HG03280 (cell line): ENCODE results near the gene ABCD1.
"Not testable (repeated sequence)": the region's sequence is repeated elsewhere in the genome, so short reads cannot be mapped to it uniquely, and the experiment has no call there.

Experiments used
- ATAC-seq: cut with Tn5 transposase; IDR thresholded peaks from one replicate; pipeline ENCODE4 v1.9.1; 2021; ENCODE audit warnings: mild to moderate bottlenecking, moderate library complexity; ENCODE audit not compliant: unreplicated experiment

ABCD1 gene

DNA sequence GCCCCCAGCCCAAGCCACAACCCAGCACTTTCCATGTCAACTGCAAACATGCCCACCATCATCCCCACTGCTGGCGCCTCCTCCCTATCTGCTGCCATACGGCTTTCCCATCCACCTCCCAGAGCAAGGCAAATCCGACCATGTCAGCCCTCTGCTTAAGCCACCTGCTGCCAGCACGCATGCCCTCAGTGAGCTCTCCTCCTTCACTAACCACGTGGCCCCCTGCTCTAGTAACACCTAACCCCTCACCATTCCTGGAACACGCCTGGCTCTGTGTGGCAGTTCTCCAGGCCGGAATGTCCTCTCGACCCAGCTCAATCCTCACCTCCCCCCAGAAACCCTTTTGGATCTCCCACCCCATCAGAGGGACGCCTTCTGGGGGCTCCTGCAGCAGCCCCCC lies 17.9 kb upstream of the ABCD1 start:
- no peak for ATAC-seq

DNA sequence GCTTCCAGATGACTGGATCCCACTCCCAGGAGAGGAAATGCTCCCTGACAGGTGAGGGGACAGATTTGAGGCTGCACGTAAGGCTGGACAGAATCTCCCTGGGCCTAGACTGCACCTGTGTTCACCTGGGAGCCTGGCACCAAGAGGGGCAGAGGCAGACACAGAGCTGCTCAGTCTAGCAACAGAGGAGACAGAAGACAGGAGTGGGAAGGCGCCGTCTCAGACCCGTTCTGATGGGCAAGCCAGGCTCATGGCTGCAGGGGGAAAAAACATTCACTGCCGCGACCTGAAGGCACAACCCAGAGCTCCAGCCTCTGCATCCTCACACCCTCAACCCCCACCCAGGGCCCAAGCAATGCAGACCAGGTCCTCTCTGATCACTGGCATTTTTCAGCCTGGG lies 17.2 kb upstream of the ABCD1 start:
- no peak for ATAC-seq

DNA sequence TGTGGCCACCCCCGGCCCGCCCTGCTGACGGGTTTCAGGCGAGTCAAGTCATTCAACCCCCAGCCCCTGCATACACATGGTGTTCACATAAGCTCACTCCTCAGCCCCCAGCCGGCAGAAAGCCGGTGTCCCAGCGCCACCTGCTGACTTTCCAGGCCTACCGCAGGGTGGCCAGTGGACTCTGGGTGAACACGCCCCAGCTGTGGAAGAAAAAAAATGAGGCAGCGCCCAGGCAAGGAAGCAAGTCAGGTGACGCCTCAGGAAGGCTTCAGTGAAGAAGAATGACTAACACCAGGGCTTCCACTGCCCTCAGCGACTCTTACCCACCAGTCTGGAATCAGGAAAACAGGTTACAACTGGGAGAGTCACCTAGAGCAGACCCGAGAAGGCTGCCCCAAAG lies 16.2 kb upstream of the ABCD1 start:
- ATAC-seq = no peak

DNA sequence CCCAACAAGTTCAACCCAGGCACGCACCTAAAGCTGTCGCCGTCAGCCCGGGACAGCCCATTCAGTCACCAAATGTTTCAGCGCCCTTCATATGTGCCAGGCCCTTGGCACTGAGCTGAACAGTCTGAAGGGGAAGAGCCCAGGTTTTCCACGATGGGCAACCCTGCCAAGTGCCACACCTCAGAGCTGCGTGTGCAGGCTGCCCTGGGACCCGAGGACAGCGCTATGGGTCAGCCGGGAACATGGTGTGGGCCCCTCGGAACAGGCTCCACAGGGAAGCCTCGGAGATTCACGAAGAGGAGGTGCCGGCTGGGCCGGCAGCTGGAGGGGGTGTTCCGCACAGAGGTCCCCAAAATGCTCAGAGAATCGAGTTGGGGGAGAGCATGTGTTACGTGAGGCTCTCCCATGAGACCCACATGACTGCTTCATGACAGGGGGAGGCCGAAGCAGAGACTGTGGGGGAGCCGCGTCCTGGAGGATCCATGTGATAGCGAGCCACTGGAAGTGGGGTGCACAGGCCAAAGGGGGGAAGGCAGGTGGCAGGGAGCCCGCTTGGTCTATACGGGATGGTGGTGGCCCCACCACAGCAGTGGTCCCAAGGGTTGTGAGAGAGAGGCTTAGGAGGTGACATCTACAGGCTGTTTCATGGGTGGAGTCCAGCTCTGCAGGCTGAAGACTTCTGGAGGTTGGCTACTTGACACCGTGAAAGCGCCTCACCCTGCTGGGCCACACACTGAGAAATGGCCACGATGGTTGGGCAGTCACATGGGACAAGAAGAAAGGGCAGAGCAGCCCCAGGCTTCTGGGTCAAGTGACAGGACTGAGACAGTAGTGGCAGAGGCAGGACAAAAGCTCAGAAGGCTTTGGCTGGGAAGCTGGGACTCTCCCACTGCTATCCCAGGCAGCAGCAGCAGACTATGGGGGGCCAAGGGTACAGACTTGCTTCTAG lies 14.7 kb upstream of the ABCD1 start:
- ATAC-seq = no peak

DNA sequence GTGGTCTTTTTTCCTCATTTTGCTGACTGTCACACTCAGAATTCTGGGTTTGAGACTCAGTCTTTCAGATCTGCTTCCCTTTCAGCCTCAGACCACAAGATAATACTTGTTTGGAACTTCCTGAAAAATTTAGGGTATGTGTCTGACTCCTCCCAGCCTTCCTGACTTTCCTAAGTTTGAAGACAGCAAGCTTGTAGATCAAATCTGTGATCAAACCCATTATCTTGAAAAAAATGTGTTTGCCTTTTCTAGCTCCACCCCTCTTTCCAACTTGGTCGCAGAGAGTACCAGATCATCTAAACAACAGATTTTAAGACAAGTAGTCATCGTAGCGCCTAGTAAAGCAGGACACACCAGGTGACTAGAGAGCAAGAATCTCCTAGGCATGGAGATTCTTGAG lies 10.4 kb upstream of the ABCD1 start:
- no peak for ATAC-seq

DNA sequence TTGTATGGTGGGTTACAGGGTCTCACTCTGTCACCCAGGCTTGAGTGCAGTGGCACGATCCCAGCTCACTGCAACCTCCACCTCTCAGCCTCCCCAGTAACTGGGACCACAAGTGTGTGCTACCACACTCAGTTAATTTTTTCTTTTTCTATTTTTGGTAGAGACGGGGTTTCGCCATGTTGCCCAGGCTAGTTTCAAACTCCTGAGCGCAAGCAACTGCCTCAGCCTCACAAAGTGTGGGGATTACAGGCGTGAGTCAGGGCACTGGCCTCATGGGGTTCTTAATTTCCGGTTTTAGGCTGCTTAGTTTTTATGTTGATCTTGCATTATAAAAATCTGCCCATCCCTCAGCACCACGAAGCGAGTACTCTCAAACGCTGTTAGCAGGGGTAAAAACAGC lies 7.2 kb upstream of the ABCD1 start:
- no peak for ATAC-seq

DNA sequence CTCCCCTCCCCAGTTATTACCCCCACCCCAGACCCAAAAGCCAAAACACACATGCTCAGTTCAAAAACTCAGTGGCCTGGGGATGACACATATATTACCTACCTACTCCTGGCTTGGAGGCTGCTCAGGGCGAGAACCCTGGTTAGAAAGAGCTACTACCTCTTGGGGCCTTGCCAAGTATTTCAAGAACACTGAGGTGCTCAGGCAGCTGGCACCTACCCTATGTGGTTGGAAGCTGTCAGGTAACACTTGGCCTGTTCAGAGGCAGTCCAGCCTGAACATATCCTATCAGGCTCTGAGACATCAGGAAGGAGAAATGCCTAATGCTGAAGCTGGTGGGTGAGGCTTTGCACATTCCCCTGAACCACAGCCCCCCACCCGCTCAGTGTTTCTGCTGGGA lies 5.4 kb upstream of the ABCD1 start:
- no peak for ATAC-seq

DNA sequence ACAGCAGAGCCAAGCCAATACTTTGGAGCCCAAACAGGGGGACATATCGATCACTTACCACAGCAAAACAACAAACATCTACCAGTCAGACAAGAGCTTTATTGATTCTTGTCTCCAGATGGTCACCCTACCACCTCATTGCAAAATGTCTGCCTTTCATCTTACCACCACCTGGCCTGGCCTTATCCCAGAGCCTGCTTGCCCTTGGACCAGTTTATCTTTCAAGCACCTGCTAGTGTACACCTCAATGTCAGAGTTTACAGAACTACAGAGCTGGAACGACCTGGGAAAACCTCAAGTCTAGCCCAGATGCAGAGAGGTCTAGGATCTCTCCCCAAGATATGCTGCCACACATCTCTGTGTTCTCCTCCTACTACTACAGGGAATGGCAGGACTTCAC lies 5.0 kb upstream of the ABCD1 start:
- no peak for ATAC-seq

DNA sequence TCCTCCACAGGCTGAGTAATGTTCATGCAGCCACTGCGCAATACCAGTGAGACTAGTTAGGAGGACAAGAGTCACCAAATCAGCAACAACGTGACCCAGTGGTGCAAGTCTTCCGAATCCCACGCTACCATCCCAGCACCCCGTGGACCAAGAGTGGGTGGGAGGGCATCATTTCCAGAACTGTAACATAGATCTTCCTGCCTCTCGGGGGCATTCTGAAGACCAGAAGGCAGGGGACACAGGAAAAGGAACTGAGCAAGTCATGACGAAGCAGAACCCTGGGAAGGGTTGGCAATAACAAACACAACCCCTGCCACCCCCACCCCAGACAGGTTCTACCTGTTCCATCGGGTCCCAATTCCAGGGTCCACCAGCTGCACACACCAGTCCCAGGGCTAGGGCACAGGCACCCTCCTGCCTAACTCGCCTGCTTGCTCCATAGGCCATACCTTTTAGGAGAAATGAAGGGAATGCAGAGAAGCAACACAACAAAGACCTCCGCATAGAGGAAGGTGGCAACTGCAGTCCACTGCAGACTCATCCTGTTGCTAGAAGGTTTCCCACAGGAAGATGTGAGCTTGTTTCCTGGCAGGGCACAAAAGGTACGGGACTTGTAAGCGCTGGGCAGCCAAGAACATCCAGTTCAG lies 1.8 kb upstream of the ABCD1 start:
- ATAC-seq = no peak

DNA sequence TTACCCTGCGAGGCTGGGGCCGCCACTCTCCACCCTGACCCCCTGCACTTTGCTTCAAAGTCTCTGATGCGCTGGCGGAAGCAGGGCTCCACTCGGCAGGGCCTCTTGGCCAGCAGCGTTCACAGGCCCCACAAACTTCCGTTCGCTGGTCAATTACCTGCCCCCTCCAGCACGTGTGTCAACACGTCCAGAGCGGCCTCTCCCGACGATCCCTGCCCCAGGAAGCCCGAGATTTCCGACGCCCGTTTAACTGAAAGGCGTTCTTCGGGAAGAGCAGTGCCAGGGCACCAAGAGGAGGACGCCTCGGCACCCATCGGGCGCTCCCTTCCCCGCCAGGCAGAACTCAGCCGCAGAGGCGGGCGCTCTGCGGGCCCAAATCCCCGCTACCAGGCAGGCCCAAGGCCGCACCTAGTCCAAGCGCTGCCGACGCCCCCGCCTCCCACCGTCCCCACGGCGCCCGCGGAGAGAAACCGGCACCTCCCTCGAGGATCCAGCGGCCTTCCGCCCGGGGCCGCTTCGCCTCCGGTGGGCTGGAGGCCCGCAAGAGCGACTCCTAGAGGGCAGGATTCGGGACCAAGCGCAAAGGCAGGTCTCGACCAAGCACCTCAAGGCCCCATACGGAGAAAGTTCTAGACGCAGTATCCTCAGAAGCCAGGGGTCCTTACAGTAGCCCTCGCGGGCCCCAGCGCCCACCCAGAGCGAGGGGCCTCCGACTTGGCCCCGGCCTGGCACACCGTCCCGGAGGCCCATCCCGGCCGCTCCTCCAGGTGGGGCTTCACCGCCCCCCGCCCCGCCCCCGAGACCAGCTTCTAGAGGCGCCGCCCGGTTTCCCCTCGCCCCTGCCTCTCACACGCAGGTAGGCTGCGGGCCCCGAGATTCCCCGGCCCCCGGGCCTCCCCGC lies 1.1 kb upstream of the ABCD1 start:
- ATAC-seq = peak; percentile 32

DNA sequence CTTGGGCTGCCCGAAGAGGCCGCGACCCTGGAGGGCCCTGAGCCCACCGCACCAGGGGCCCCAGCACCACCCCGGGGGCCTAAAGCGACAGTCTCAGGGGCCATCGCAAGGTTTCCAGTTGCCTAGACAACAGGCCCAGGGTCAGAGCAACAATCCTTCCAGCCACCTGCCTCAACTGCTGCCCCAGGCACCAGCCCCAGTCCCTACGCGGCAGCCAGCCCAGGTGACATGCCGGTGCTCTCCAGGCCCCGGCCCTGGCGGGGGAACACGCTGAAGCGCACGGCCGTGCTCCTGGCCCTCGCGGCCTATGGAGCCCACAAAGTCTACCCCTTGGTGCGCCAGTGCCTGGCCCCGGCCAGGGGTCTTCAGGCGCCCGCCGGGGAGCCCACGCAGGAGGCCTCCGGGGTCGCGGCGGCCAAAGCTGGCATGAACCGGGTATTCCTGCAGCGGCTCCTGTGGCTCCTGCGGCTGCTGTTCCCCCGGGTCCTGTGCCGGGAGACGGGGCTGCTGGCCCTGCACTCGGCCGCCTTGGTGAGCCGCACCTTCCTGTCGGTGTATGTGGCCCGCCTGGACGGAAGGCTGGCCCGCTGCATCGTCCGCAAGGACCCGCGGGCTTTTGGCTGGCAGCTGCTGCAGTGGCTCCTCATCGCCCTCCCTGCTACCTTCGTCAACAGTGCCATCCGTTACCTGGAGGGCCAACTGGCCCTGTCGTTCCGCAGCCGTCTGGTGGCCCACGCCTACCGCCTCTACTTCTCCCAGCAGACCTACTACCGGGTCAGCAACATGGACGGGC lies 579 bp downstream of the ABCD1 start:
- ATAC-seq = peak; percentile 2

DNA sequence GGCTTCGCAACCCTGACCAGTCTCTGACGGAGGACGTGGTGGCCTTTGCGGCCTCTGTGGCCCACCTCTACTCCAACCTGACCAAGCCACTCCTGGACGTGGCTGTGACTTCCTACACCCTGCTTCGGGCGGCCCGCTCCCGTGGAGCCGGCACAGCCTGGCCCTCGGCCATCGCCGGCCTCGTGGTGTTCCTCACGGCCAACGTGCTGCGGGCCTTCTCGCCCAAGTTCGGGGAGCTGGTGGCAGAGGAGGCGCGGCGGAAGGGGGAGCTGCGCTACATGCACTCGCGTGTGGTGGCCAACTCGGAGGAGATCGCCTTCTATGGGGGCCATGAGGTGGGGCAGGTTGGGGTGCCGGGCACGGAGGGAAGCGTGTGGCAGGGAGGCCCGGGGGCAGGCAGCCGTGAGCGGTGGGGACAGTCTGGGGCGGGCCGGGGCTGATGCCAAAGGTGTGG lies 1.2 kb downstream of the ABCD1 start:
- ATAC-seq = no peak

DNA sequence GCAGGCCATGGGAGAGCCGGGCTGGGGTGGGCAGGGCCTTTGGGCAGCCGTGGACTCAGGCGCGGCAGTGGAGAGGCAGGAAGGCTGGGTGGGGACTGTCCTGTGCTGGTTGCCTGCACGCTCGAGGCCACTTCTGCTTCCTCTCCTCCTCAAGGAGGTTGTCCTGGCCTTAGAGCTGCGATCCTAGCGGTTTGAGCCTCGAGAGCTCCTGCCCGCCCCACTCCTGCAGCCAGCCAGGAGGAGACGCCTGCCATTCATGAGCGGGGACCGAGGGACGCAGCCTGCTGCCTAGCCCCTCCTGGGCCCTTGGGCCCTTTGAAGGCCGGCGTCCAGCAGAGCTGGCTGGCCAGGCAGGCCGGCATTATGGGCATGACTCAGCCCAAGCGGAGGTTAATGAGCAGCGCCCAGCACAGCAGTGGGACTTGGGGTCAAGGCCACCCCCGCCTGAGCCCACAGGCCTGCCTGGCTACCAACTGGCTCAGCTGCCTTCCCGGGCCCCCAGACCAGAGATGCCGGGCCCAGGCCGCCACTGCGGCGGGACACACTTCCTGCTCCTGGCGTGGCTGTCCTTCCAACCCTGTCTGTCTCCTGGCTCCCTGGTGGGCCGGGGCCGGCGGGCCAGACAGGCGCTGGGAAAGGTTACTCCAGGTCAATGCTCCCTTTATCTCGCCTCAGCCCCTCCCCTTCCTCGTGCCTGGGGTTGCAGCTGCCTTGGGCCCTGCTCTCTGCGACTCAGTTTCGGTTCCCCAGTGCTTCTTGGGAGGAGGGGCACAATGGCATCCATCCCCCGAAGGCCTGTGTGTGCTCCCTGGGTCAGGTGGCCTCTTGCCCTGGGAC lies 1.8 kb downstream of the ABCD1 start:
- peak; percentile 35 for ATAC-seq

DNA sequence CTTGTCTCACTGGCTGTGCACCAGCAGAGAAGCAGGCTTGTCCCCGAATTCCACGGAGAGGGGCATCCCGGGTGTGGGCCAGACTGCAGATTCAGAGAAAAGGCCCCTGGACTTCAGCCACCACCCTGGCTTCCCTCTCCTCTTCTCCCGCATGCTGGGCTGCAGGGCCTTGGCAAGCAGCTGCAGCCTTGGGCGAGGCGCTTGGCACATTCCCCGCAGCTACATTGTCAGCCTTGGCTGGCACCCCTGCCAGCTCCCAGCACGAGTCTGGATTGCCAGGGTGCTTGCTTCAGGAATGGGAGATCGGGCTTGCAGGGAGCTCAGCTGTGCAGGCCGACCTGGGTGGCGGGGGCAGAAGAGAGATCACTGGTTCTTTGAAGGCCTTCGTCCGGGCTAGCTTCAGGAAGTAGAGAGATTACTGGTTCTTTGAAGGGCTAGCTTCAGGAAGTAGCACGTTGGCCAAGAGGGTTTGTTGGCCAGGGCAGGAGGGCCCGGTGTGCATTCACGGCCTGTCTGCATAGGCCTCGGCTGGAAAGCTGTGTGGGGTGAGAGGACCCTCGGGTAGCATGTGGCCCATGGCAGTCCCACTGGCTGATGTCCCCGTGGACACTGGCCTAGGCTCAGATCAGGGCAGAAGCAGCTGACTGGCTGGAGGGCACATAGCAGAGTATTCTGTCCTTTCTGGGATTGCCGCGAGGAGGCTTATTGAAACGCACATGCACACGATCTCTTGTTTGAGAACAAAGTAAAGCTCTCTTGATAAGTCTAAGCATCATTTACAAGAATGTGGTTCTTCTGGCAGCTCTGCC lies 2.7 kb downstream of the ABCD1 start:
- ATAC-seq = no peak

DNA sequence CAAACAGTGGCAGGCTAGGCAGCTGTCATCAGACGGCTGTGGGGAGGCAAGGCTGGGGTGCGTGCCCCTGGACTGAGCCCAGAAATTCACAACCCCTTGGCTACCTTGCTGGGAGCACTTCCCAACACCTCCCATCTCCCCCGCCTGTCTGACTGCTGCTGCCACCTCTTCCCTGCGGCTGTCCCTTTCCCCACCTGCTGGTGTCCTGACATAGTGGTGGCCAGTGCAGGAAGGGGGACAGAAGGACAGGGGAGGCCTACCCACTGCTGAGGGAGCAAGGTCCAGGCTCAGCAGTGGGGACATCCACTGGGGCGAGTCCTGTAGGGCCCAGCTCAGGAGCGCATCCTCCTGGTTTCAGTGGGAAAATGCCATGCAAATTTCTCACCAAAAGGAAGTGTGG lies 3.4 kb downstream of the ABCD1 start:
- ATAC-seq = no peak

DNA sequence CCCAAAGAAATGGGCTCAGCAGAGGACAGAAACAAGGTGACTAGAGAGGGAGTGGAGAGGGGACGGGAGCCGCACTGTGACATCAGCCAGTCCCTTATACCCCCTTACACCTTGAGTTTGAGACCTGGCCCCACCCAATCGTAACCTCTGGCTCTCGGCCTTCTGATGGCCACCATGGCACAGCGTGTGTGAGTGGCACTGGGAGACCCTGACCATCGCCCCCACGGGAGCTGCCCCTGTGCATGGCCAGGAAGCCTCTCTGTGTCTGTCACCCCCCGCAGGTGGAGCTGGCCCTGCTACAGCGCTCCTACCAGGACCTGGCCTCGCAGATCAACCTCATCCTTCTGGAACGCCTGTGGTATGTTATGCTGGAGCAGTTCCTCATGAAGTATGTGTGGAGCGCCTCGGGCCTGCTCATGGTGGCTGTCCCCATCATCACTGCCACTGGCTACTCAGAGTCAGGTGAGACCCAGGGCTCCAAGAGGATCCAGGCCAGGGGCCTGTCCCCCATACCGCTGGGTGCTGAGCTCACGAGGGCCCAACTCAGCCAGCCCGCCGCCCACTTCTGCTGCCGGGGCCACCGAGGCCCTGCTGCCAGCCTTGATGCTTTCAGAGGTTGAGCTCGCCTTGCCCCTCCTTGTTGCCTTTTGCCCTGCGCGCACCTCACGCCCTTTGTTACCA lies 4.4 kb downstream of the ABCD1 start:
- ATAC-seq = no peak

DNA sequence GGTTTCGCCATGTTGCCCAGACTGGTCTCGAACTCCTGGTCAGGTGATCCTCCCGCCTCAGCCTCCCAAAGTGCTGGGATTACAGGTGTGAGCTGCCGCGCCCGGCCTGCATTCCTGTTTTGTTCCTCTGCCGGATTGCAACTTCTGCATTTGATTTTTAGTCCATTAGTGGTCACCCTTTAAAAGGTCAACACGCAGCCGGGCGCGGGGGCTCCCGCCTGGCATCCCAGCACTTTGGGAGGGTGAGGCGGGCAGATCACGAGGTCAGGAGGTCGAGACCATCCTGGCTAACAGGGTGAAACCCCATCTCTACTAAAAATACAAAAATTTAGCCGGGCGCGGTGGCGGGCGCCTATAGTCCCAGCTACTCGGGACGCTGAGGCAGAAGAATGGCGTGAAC lies 5.5 kb downstream of the ABCD1 start:
- not testable (repeated sequence) for ATAC-seq
